ENCODE data around the gene ASCC3.

DNA sequence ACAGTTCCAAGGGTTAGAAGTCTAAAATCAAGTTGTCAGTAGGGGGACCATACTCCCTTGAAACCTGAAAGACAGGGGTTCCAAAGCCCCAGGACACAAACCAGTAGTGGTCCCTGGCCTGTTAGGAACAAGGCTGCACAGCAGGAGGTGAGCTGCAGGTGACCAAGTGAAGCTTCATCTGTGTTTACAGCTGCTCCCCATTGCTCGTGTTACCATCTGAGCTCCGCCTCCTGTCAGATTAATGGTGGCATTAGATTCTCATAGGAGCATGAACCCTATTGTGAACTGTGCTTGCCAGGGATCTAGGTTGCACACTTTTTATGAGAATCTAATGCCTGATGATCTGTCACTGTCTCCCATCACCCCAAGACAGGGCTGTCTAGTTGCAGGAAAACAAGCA, 391.1 kb downstream of the ASCC3 start:
- TF ChIP-seq GATA3 (IDR thresholded peaks at IDR 0.05; ENCODE audit: low read depth, low read length) (no peak), GATA2 (IDR thresholded peaks at IDR 0.05; ENCODE audit: low read depth, low read length) (no peak)

Data from SH-SY5Y (cell line).